CD4-positive, alpha-beta memory T cell (primary cell): ENCODE results near the gene GNPTG. TPM values are rescaled to one million over a fixed set of nuclear protein-coding genes. Genes with fewer than 3 reads are reported as not detected.

Source experiments
- CTCF ChIA-PET: fragments of 350-600 bp; sonication (Branson Sonifier 250); formaldehyde crosslinking; loops from one replicate; lab custom pipeline; 2021; ENCODE audit warnings: inconsistent platforms; ENCODE audit not compliant: partially characterized antibody; lab: Charles Lee
- POLR2A ChIA-PET: fragments of 350-600 bp; sonication (Branson Sonifier 250); formaldehyde crosslinking; loops from one replicate; lab custom pipeline; 2021; ENCODE audit not compliant: partially characterized antibody; lab: Charles Lee
- DNase-seq, 5 donors: peaks; one replicate each; pipeline versions ENCODE4 v3.0.0 to v3.0.0-alpha.2; 2020 to 2022; ENCODE audit warnings: mixed read lengths in 1 of 5
- H3K27ac ChIP-seq: one replicate; pipeline ENCODE4 v1.7.0; 2013; ENCODE audit warnings: low read depth, low read length
- H3K27me3 ChIP-seq: 2 replicates; pipeline ENCODE4 v1.7.0; 2013; ENCODE audit warnings: mild to moderate bottlenecking, low read length, moderate library complexity; ENCODE audit not compliant: insufficient read depth
- H3K36me3 ChIP-seq: 2 replicates; pipeline ENCODE4 v1.7.0; 2013; ENCODE audit warnings: mild to moderate bottlenecking, low read length, moderate library complexity; ENCODE audit not compliant: insufficient read depth
- H3K4me1 ChIP-seq: 2 replicates; pipeline ENCODE4 v1.7.0; 2013; ENCODE audit warnings: mild to moderate bottlenecking, low read length, moderate library complexity; ENCODE audit not compliant: insufficient read depth
- H3K4me3 ChIP-seq, 2 donors: one replicate each; pipeline ENCODE4 v1.7.0; 2013; ENCODE audit warnings: low read length in 2 of 2, mild to moderate bottlenecking in 1 of 2
- H3K9me3 ChIP-seq, 2 donors: one replicate each; pipeline ENCODE4 v1.7.0; 2013; ENCODE audit warnings: low read length in 2 of 2, control low read depth in 1 of 2; ENCODE audit not compliant: control insufficient read depth in 1 of 2
- H3K27ac Mint-ChIP-seq, 7 donors: one replicate each; pipeline ENCODE4 v1.8.0; 2020 to 2021; ENCODE audit warnings: mixed read lengths in 7 of 7, mild to moderate bottlenecking in 6 of 7, inconsistent platforms in 3 of 7, moderate library complexity in 3 of 7
- H3K27me3 Mint-ChIP-seq, 2 donors: one replicate each; pipeline ENCODE4 v1.8.0; 2020 to 2021; ENCODE audit warnings: mixed read lengths in 2 of 2
- H3K36me3 Mint-ChIP-seq, 2 donors: one replicate each; pipeline ENCODE4 v1.8.0; 2020 to 2021; ENCODE audit warnings: mixed read lengths in 2 of 2, inconsistent platforms in 1 of 2, mild to moderate bottlenecking in 1 of 2
- H3K4me1 Mint-ChIP-seq, 4 donors: one replicate each; pipeline ENCODE4 v1.8.0; 2020 to 2021; ENCODE audit warnings: mixed read lengths in 4 of 4, mild to moderate bottlenecking in 1 of 4
- H3K4me3 Mint-ChIP-seq, 8 donors: one replicate each; pipeline ENCODE4 v1.8.0; 2020 to 2021; ENCODE audit warnings: mixed read lengths in 8 of 8, mild to moderate bottlenecking in 7 of 8, moderate library complexity in 6 of 8, inconsistent platforms in 3 of 8
- H3K9me3 Mint-ChIP-seq, 8 donors: one replicate each; pipeline ENCODE4 v1.8.0; 2020 to 2021; ENCODE audit warnings: mixed read lengths in 8 of 8, mild to moderate bottlenecking in 5 of 8, inconsistent platforms in 3 of 8, moderate library complexity in 1 of 8
- intact Hi-C: fragments of 100-400 bp; cut with micrococcal nuclease; formaldehyde crosslinking; loops from one replicate; pipeline ENCODE4 v1.15.1; 2023
- polyA plus RNA-seq, 2 donors: library from polyadenylated mRNA; unstranded; fragments of 300-500 nt; fragmentation: Illumina TruSeq; gene quantifications; one replicate each; pipeline ENCODE4 v1.2.3, GENCODE V29; 2021
- total RNA-seq, 2 experiments: library from RNA; stranded (reverse); gene quantifications; one replicate each; pipeline ENCODE4 v1.2.3, GENCODE V29; 2021

GNPTG gene
- total and polyA plus RNA-seq, 4 experiments from 2014 or later: 51.8 to 61.5 (median 56.2) TPM

- no peak for DNase-seq
- Mint-ChIP-seq H3K4me3 (peak overlapping the region in 2 of 8 donors; percentile 17 to 67), H3K4me1 (peaks cover 7 to 26% (median 16%) of the 10 kb centered on the region in 4 donors), H3K27ac (no peak overlapping the region), H3K9me3 (peaks cover 0 to 1% (median 0%) of the 10 kb centered on the region in 8 donors), H3K36me3 (no peaks in the 10 kb centered on the region), H3K27me3 (peaks cover 3 to 6% of the 10 kb centered on the region in 2 donors)
- intact Hi-C loops: loop anchor here (1.0 kb wide), 1 partner anchor 9 kb away; no protein-coding TSS in a partner anchor
- Histone ChIP-seq H3K4me3 (no peak overlapping the region), H3K36me3 (no peaks in the 10 kb centered on the region), H3K4me1 (peaks cover 33% of the 10 kb centered on the region), H3K27me3 (peaks cover 17% of the 10 kb centered on the region), H3K27ac (no peak overlapping the region), H3K9me3 (no peaks in the 10 kb centered on the region)
- ChIA-PET POLR2A (interaction anchor here (0.8 to 1.5 kb wide), 2 partner anchors 8 to 9 kb away, joined by 3 to 4 read pairs; no protein-coding TSS in a partner anchor), CTCF (no interaction called here)
Measured at GRCh38 chr16:1333854-1334700, 17.7 kb upstream of the GNPTG start.

- H3K9me3 Mint-ChIP-seq: peaks cover 0 to 1% (median 0%) of the 10 kb centered on the region in 8 donors
- H3K4me3 ChIP-seq: no peak overlapping the region
- no peak for DNase-seq
- ChIA-PET POLR2A (interaction anchor here (1.1 to 1.5 kb wide), 2 partner anchors 8 to 9 kb away, joined by 4 to 5 read pairs; no protein-coding TSS in a partner anchor), CTCF (interaction anchor here (1.0 kb wide), 1 partner anchor 222 kb away, joined by 3 read pairs; no protein-coding TSS in a partner anchor)
- no peak overlapping the region for H3K27ac ChIP-seq
- H3K27ac Mint-ChIP-seq: no peak overlapping the region
- intact Hi-C loops: no loop called here
- peaks cover 7 to 26% (median 16%) of the 10 kb centered on the region in 4 donors for H3K4me1 Mint-ChIP-seq
- peaks cover 17% of the 10 kb centered on the region for H3K27me3 ChIP-seq
- no peaks in the 10 kb centered on the region for H3K36me3 Mint-ChIP-seq
- peaks cover 33% of the 10 kb centered on the region for H3K4me1 ChIP-seq
- no peaks in the 10 kb centered on the region for H3K9me3 ChIP-seq
- no peaks in the 10 kb centered on the region for H3K36me3 ChIP-seq
- H3K4me3 Mint-ChIP-seq: peak overlapping the region in 2 of 8 donors; percentile 29 to 67
- H3K27me3 Mint-ChIP-seq: peaks cover 3 to 6% of the 10 kb centered on the region in 2 donors
Measured at GRCh38 chr16:1334739-1335138, 17.0 kb upstream of the GNPTG start.

- Mint-ChIP-seq H3K27ac (peak overlapping the region in 1 of 7 donors; percentile 17), H3K27me3 (peaks cover 3 to 6% of the 10 kb centered on the region in 2 donors), H3K9me3 (peaks cover 0 to under 1% (median 0%) of the 10 kb centered on the region in 8 donors), H3K36me3 (no peaks in the 10 kb centered on the region), H3K4me3 (peak overlapping the region in 2 of 8 donors; percentile 17 to 29), H3K4me1 (peaks cover 7 to 26% (median 16%) of the 10 kb centered on the region in 4 donors)
- ChIA-PET POLR2A (interaction anchor here (1.0 to 1.5 kb wide), 3 partner anchors 8 to 625 kb away, joined by 3 to 5 read pairs (median 4); no protein-coding TSS in a partner anchor), CTCF (interaction anchor here (1.0 kb wide), 1 partner anchor 223 kb away, joined by 3 read pairs; no protein-coding TSS in a partner anchor)
- peaks cover 17% of the 10 kb centered on the region for H3K27me3 ChIP-seq
- no peak for DNase-seq
- H3K36me3 ChIP-seq: no peaks in the 10 kb centered on the region
- no peak overlapping the region for H3K4me3 ChIP-seq
- peaks cover 33% of the 10 kb centered on the region for H3K4me1 ChIP-seq
- intact Hi-C loops: no loop called here
- H3K27ac ChIP-seq: no peak overlapping the region
- H3K9me3 ChIP-seq: no peaks in the 10 kb centered on the region
Measured at GRCh38 chr16:1335211-1335971, 16.3 kb upstream of the GNPTG start.

GRCh38 chr16:1335996-1336395, 15.7 kb upstream of the GNPTG start:
- peaks cover 3 to 6% of the 10 kb centered on the region in 2 donors for H3K27me3 Mint-ChIP-seq
- intact Hi-C loops: no loop called here
- H3K27ac ChIP-seq: no peak overlapping the region
- peak overlapping the region in 2 of 8 donors; percentile 13 to 25 for H3K4me3 Mint-ChIP-seq
- H3K9me3 Mint-ChIP-seq: no peaks in the 10 kb centered on the region
- peaks cover 7 to 26% (median 14%) of the 10 kb centered on the region in 4 donors for H3K4me1 Mint-ChIP-seq
- CTCF ChIA-PET: no interaction called here
- H3K36me3 Mint-ChIP-seq: no peaks in the 10 kb centered on the region
- peaks cover 17% of the 10 kb centered on the region for H3K27me3 ChIP-seq
- H3K4me1 ChIP-seq: peaks cover 31% of the 10 kb centered on the region
- POLR2A ChIA-PET: interaction anchor here (0.8 to 1.4 kb wide), 3 partner anchors 9 to 625 kb away, joined by 3 read pairs; no protein-coding TSS in a partner anchor
- no peak overlapping the region for H3K27ac Mint-ChIP-seq
- peak in 1 of 5 donors; percentile 34 for DNase-seq
- no peaks in the 10 kb centered on the region for H3K9me3 ChIP-seq
- H3K36me3 ChIP-seq: no peaks in the 10 kb centered on the region
- no peak overlapping the region for H3K4me3 ChIP-seq

- no peak overlapping the region for H3K4me3 ChIP-seq
- peaks cover 5 to 19% (median 10%) of the 10 kb centered on the region in 4 donors for H3K4me1 Mint-ChIP-seq
- no peaks in the 10 kb centered on the region for H3K36me3 ChIP-seq
- intact Hi-C loops: no loop called here
- ChIA-PET CTCF (interaction anchor here (0.6 kb wide), 1 partner anchor 368 kb away, joined by 3 read pairs; no protein-coding TSS in a partner anchor), POLR2A (interaction anchor here (0.8 to 1.4 kb wide), 2 partner anchors 9 to 12 kb away, joined by 3 read pairs; no protein-coding TSS in a partner anchor)
- H3K27ac Mint-ChIP-seq: no peak overlapping the region
- H3K27me3 Mint-ChIP-seq: peaks cover 3 to 6% of the 10 kb centered on the region in 2 donors
- H3K4me1 ChIP-seq: peaks cover 26% of the 10 kb centered on the region
- H3K27ac ChIP-seq: no peak overlapping the region
- H3K9me3 Mint-ChIP-seq: no peaks in the 10 kb centered on the region
- no peaks in the 10 kb centered on the region for H3K9me3 ChIP-seq
- peaks cover 17% of the 10 kb centered on the region for H3K27me3 ChIP-seq
- H3K36me3 Mint-ChIP-seq: no peaks in the 10 kb centered on the region
- H3K4me3 Mint-ChIP-seq: no peak overlapping the region
- peak in 1 of 5 donors; percentile 22 for DNase-seq
Measured at GRCh38 chr16:1336619-1337018, 15.1 kb upstream of the GNPTG start.

GRCh38 chr16:1337486-1337885, 14.2 kb upstream of the GNPTG start:
- Mint-ChIP-seq H3K27ac (no peak overlapping the region), H3K36me3 (no peaks in the 10 kb centered on the region), H3K4me3 (no peak overlapping the region), H3K4me1 (peaks cover 3 to 19% (median 10%) of the 10 kb centered on the region in 4 donors), H3K27me3 (peaks cover 3 to 6% of the 10 kb centered on the region in 2 donors), H3K9me3 (no peaks in the 10 kb centered on the region)
- Histone ChIP-seq H3K4me1 (peaks cover 26% of the 10 kb centered on the region), H3K4me3 (no peak overlapping the region), H3K36me3 (no peaks in the 10 kb centered on the region), H3K27me3 (peaks cover 11% of the 10 kb centered on the region), H3K9me3 (no peaks in the 10 kb centered on the region), H3K27ac (no peak overlapping the region)
- intact Hi-C loops: no loop called here
- ChIA-PET CTCF (interaction anchor here (0.6 to 1.2 kb wide), 2 partner anchors 11 to 368 kb away, joined by 3 read pairs; no protein-coding TSS in a partner anchor), POLR2A (interaction anchor here (0.8 to 1.4 kb wide), 3 partner anchors 11 to 43 kb away, joined by 3 read pairs; no protein-coding TSS in a partner anchor)
- DNase-seq: peak in 1 of 5 donors; percentile 39
